Islet precursor cell (in vitro differentiated cells): ENCODE data around the gene BCAP29.
"Not testable (repeated sequence)": the region's sequence is repeated elsewhere in the genome, so short reads cannot be mapped to it uniquely, and the experiment has no call there.

Experiments
- DNase-seq: peaks from one replicate; pipeline ENCODE4 v3.0.0-alpha.2; 2018

Gene BCAP29

DNA sequence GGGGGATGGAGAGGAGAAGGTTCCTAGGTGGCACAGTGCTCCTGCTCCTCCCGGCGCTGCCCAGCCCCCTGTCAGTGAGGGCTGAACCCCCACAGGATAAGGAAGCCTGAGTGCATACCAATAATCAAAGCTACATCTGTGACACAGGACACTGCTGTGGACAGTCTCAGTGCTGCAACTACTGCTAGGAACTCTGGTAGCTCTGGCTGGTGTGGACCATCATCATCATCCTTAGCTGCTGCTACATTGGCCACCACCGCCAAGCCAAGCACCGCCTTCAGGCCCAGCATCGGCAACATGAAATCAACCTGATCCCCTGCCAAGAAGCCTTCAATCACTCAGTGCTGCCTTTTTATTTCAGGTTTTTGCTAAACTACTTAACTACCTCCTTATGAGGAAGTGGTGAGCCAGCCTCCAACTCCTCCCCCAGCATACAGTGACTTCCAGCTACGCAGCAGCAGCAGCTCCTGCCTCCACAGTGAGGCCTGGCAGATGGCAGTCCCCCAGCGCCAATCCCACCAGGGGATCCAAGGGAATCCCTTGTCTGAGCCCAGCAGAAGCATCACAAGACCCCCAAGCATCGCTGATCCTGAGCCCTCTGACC lies 48.5 kb downstream of the BCAP29 start:
- no peak for DNase-seq

DNA sequence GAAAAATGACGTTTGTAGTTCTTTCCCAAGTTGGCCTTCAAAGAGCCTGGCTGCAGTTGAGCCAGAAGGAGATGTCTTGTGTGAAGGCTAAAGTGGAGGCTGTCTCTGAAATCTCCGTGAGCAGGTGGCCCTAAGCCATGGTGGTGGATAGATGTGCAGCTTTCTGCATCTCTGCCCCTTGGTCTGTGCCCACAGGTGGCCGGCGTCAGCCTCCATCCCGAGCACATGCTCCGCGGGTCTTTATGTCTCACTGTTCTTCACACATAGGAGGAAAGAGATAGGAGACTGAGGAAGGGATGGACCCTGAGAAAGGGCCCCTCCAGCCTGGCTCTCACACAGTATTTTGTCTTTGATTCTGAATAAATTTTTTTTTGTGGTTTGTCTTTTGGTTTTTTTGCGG lies 50.3 kb downstream of the BCAP29 start:
- DNase-seq: no peak

GRCh38 chr7:107631588-107632491 lies 51.8 kb downstream of the BCAP29 start:
- no peak for DNase-seq

- no peak for DNase-seq
These were observed 52.4 kb downstream of the BCAP29 start for GRCh38 chr7:107632492-107632865.

DNA sequence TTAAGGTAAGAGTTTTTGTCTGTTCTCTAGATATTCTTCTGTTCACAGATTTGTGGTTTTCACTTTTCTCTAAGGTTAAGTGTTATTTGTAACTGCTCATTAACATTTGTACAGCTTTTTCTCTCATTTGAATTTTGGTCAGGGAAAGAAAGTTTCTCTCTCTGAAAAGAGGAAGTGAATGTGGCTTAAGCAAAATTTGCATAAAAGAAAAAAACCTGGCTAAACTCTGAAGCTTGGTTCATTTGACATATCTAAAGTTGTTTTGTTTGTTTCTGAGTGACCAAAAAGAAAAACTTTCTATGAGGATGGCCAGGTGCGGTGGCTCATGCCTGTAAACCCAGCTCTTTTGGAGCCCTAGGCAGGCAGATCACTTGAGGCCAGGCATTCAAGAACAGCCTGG lies 58.5 kb downstream of the BCAP29 start:
- DNase-seq: no peak

DNA sequence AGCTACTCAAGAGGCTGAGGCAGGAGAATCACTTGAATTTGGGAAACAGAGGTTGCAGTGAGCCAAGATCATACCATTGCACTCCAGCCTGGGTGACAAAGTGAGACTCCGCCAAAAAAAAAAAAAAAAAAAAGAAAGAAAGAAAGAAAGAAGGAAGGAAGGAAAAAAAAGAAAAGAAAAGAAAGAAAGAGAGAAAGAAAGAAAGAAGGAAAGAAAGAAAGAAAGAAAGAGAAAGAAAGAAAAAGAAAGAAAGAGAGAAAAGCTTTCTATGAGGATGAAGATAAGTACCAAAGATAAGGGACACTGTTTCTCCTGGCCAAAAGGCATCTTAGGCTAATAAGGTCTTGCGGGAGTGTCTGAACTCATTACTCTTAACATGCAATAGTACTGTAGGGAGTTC lies 59.0 kb downstream of the BCAP29 start:
- DNase-seq: not testable (repeated sequence)

- no peak for DNase-seq
These were observed 61.6 kb downstream of the BCAP29 start for GRCh38 chr7:107641676-107642075.

- DNase-seq: no peak
These were observed 62.5 kb downstream of the BCAP29 start for GRCh38 chr7:107642501-107642900.

DNA sequence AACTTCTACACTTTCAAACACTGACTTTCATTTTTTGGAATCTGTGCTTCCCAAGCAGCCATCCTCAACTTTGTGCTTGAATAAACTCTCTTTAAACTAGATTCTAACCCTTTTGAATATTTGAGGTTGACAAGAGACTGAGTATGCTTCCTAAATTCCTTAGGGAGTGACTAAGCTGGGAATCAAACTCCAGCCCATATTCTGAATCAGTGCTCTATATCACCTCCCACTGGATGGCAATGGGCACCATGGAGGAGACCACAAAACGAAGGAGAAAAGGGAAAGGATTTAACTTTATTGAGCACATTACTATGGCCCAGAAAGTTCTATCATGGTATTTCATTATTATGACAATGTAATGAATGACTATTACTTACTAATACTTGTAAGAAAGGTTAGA lies 63.4 kb downstream of the BCAP29 start:
- no peak for DNase-seq

- DNase-seq: no peak
These were observed 63.9 kb downstream of the BCAP29 start for GRCh38 chr7:107643938-107644308.

GRCh38 chr7:107644309-107644974 lies 64.4 kb downstream of the BCAP29 start:
- DNase-seq: no peak

DNA sequence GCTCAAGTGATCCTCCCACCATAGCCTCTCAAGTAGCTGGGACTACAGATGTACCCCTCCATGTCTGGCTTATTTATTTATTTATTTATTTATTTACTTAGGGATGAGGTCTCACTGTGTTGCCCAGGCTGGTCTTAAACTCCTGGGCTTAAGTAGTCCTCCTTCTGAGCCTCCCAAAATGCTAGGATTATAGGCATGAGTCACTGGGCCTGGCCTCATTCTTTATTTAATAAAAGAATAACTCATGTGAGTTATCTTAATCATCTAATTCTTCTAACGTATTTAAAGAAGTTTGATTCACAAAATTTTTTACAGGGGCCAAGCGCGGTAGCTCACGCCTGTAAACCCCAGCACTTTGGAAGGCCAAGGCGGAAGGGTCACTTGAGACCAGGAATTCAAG lies 72.6 kb downstream of the BCAP29 start:
- DNase-seq: no peak

- DNase-seq: no peak
These were observed 78.4 kb downstream of the BCAP29 start for GRCh38 chr7:107658467-107658866.

DNA sequence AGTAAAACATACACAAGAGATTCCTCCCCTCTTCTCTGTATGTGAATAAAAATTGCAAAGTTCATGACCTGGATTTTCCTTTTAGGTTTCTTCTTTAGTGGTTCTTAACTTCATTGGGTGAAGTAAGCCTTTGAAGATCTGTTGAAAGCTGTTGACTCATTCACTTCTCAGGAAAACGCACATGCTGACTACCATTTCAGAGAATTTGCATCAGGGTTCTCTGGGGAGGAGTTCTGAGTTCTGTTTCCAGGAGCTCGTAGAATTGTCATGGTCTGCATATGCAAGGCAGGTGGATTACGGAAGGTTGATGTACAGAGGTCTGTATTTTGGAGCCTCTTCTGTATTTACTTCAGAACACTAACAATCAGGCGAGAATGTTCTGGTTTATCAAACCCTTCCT lies 79.6 kb downstream of the BCAP29 start:
- peak; percentile 77 for DNase-seq

- peak; percentile 69 for DNase-seq
These were observed 80.5 kb downstream of the BCAP29 start, which contains the start of gene SLC26A4 for GRCh38 chr7:107660381-107661080. Gene SLC26A4, plus strand, starts transcription at chr7:107660828. Its CDS starts 814 bp downstream, at chr7:107661642.

- DNase-seq: peak; percentile 89
These were observed 81.2 kb downstream of the BCAP29 start for GRCh38 chr7:107661081-107661864.

GRCh38 chr7:107661865-107662379 lies 81.9 kb downstream of the BCAP29 start:
- no peak for DNase-seq

DNA sequence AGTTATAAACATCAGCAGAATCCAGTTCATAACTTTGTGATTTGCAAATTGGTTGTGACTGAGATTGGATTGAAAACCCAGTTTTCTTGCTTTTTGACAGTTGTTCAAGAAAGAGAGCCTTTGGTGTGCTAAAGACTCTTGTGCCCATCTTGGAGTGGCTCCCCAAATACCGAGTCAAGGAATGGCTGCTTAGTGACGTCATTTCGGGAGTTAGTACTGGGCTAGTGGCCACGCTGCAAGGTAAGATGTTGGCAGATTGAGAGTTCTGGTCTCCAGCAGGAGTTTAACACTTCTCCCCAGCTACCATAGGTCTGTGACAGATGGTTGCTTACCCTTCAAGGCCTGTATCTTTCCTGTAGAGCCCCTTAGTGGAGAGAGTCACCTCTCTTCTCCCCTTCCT lies 83.2 kb downstream of the BCAP29 start:
- DNase-seq: no peak

DNA sequence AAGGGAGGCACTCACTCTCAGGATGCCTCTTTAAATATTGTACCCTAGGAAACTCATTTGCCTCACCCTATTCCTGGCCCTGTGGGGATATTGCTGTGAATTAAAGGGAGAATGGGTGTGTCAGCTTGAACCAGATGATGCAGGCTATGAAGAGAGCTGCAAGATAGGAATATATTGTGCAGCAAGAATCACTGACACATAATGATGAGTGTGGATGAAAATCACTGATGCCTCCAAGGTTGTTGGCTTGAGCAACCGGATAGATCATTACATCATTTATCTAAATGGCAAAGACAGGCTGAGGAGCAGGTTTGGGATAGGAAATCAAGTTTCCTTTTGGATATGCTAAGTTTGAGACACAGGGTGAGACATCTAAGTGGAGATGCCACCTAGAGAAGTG lies 86.7 kb downstream of the BCAP29 start:
- no peak for DNase-seq

DNA sequence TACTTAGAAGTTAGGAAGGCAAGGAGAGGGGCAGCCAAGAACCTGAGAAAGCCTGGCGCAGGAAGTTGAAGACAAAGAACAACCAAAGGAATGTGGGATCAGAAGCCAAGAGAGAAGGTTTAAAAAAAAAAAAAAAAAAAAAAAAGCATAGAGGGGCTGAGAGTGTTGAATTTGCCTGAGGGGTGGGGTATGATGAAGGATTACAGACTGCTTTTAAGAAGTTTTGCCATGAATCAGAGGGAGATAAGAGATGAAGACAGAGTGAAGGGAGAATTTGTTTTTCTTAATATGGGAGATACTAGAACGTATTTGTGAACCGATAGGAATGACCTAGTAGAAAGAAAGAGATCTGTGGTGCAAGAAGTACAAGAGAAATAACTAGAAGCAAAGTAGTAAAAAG lies 87.3 kb downstream of the BCAP29 start:
- DNase-seq: no peak

DNA sequence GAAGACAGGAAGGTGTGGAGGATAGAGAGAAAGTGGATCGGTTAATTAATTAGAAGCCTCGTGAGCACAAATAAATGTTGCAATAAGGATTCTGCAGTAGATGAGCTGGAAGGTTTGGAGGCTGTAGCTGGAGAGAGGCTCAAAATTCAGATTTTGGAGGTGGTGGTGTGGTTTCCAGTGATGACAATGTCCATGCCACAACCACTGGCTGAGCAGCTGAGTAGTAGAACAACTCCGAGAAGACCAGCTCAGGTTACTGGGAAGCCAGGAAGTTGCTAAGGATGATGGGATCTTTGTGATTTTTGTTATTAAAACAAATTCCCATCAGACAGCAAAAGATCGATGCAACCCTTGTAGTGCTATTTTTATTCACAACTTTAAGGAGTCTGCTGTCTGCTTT lies 88.2 kb downstream of the BCAP29 start:
- DNase-seq: no peak
